ENCODE results near the gene RASGEF1C. TPM values are rescaled to one million over a fixed set of nuclear protein-coding genes. Genes with fewer than 3 reads are reported as not detected.
A peak's percentile ranks its signal among the peaks of the same experiment; 100 is the strongest.

RASGEF1C gene
- total and polyA plus RNA-seq, 2 experiments from 2014 or later, result 0.40 to 0.42 TPM

DNA sequence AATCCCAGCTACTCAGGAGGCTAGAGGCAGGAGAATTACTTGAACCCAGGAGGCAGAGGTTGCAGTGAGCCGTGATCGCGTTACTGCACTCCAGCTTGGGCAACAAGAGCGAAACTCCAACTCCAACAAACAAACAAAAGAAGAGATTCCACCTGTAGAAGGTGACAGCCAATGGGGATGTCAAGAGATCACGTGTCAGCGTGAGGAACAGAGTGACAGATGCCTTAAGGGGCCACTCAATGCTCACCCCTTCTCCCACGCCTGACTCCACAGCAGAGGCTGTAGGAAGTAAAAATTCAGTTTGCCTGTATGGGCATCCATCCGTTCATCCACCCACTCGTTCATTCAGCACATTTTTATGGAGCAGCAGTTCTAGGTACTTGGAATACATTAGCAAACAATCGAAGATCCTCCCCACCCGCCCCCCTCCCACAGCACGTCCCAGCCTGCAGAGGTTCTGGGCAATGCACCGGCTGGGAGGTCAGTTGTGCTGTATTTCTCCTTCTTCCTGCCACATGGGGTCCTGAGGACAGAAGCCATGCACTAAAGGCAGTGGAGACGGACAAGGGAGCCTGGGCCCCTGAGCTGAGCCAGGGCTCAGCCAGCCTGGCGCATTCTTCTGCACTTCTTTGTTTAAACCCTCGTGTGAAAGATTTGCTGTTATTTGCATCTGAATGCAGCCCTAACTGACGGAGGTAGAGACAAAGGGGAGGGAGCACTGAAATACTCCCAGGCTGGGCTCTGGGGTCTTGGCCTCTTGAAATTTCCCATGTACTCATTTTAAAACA lies 126.2 kb downstream of the RASGEF1C start:
- no peaks in the 10 kb centered on the region for H3K27me3 ChIP-seq (ENCODE audit: insufficient read depth)
- H3K36me3 ChIP-seq (ENCODE audit: insufficient read depth), result no peaks in the 10 kb centered on the region; the same call in 1 of the 2 replicates
- peak overlapping the region; percentile 16 for H3K4me2 ChIP-seq
- Mint-ChIP-seq H3K4me1 (peaks cover 47% of the 10 kb centered on the region), H3K4me3 (peak overlapping the region; percentile 51; the same call in 2 of the 3 replicates), H3K27ac (peak overlapping the region; percentile 98), H3K27me3 (ENCODE audit: insufficient read depth, low read depth, poor library complexity) (peaks cover 28% of the 10 kb centered on the region), H3K36me3 (ENCODE audit: low read depth) (peaks cover 34% of the 10 kb centered on the region), H3K9me3 (peaks cover 38% of the 10 kb centered on the region)
- peaks cover 21% of the 10 kb centered on the region for H3F3A ChIP-seq (replicated peaks; ENCODE audit: low read depth)
- H3K4me1 ChIP-seq (ENCODE audit: insufficient read depth), result peaks cover 42% of the 10 kb centered on the region
- no peaks in the 10 kb centered on the region for H3K79me2 ChIP-seq (replicated peaks; ENCODE audit: insufficient read depth)
- peak; percentile 92 for ATAC-seq
- H3K4me3 ChIP-seq, result no peak overlapping the region
- H2AFZ ChIP-seq, result no peak overlapping the region
- 0 out of 2 replicates have a peak, but pooled peaks cover 3% of the 10 kb centered on the region for H3K9me2 ChIP-seq (ENCODE audit: insufficient read depth)
- H4K20me1 ChIP-seq (replicated peaks; ENCODE audit: insufficient read depth), result no peaks in the 10 kb centered on the region
- DNase-seq (ENCODE audit: low spot score), result peak; percentile 97
- TF ChIP-seq EZH2 (IDR thresholded peaks at IDR 0.05; ENCODE audit: low read depth, unreplicated experiment) (no peak), EZH2phosphoT487 (IDR thresholded peaks at IDR 0.05; ENCODE audit: unreplicated experiment) (no peak), ZNF331 (CRISPR knock-in tag; IDR thresholded peaks at IDR 0.05; ENCODE audit: low read depth) (peak; percentile 65), NANOG (IDR thresholded peaks at IDR 0.05; ENCODE audit: borderline replicate concordance) (peak; percentile 55; the same call in 1 of the 2 replicates), STAT1 (IDR thresholded peaks at IDR 0.05; ENCODE audit: unreplicated experiment) (no peak), POLR2AphosphoS5 (IDR thresholded peaks at IDR 0.05; ENCODE audit: low read depth) (peak; percentile 57; the same call in 1 of the 2 replicates)
- TF ChIP-seq, protein P1, sequence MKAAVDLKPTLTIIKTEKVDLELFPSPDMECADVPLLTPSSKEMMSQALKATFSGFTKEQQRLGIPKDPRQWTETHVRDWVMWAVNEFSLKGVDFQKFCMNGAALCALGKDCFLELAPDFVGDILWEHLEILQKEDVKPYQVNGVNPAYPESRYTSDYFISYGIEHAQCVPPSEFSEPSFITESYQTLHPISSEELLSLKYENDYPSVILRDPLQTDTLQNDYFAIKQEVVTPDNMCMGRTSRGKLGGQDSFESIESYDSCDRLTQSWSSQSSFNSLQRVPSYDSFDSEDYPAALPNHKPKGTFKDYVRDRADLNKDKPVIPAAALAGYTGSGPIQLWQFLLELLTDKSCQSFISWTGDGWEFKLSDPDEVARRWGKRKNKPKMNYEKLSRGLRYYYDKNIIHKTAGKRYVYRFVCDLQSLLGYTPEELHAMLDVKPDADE (IDR thresholded peaks at IDR 0.05), result no peak
- TF ChIP-seq, protein P2, sequence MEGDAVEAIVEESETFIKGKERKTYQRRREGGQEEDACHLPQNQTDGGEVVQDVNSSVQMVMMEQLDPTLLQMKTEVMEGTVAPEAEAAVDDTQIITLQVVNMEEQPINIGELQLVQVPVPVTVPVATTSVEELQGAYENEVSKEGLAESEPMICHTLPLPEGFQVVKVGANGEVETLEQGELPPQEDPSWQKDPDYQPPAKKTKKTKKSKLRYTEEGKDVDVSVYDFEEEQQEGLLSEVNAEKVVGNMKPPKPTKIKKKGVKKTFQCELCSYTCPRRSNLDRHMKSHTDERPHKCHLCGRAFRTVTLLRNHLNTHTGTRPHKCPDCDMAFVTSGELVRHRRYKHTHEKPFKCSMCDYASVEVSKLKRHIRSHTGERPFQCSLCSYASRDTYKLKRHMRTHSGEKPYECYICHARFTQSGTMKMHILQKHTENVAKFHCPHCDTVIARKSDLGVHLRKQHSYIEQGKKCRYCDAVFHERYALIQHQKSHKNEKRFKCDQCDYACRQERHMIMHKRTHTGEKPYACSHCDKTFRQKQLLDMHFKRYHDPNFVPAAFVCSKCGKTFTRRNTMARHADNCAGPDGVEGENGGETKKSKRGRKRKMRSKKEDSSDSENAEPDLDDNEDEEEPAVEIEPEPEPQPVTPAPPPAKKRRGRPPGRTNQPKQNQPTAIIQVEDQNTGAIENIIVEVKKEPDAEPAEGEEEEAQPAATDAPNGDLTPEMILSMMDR (conservative IDR thresholded peaks at IDR 0.05; ENCODE audit: low read depth in 2 of 2), result no peak; a peak in 1 of 4 replicates
- TF ChIP-seq, protein P3, sequence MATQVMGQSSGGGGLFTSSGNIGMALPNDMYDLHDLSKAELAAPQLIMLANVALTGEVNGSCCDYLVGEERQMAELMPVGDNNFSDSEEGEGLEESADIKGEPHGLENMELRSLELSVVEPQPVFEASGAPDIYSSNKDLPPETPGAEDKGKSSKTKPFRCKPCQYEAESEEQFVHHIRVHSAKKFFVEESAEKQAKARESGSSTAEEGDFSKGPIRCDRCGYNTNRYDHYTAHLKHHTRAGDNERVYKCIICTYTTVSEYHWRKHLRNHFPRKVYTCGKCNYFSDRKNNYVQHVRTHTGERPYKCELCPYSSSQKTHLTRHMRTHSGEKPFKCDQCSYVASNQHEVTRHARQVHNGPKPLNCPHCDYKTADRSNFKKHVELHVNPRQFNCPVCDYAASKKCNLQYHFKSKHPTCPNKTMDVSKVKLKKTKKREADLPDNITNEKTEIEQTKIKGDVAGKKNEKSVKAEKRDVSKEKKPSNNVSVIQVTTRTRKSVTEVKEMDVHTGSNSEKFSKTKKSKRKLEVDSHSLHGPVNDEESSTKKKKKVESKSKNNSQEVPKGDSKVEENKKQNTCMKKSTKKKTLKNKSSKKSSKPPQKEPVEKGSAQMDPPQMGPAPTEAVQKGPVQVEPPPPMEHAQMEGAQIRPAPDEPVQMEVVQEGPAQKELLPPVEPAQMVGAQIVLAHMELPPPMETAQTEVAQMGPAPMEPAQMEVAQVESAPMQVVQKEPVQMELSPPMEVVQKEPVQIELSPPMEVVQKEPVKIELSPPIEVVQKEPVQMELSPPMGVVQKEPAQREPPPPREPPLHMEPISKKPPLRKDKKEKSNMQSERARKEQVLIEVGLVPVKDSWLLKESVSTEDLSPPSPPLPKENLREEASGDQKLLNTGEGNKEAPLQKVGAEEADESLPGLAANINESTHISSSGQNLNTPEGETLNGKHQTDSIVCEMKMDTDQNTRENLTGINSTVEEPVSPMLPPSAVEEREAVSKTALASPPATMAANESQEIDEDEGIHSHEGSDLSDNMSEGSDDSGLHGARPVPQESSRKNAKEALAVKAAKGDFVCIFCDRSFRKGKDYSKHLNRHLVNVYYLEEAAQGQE (IDR thresholded peaks at IDR 0.05; ENCODE audit: unreplicated experiment), result no peak
- peak overlapping the region; percentile 96 for H3K27ac ChIP-seq (ENCODE audit: low read depth)

All from GM23338 (cell line).